Measurements from ENCODE around the gene SQSTM1. TPM values are rescaled to one million over a fixed set of nuclear protein-coding genes. Genes with fewer than 3 reads are reported as not detected.

SQSTM1 gene
- total and polyA plus RNA-seq, 9 of the 15 experiments (the other 6 are each of a cell fraction or from before 2014, with no cell fraction given) = 5.6 to 148 (median 64.0) TPM

GRCh38 chr5:179870403-179870903 is 49.7 kb downstream of the SQSTM1 start (continued):
- TF ChIP-seq GMEB1 (CRISPR knock-in tag; IDR thresholded peaks at IDR 0.05) (no peak), NCOA1 (IDR thresholded peaks at IDR 0.05; ENCODE audit: low read depth) (no peak), CSDE1 (IDR thresholded peaks at IDR 0.05) (no peak), STAG1 (CRISPR knock-in tag; IDR thresholded peaks at IDR 0.05; ENCODE audit: borderline replicate concordance) (peak; percentile 71; the same call in 1 of the 2 replicates), FOXA3 (CRISPR knock-in tag; conservative IDR thresholded peaks at IDR 0.05 in 1 of 2, IDR thresholded peaks at IDR 0.05 in 1 of 2) (no peak), TOE1 (IDR thresholded peaks at IDR 0.05; ENCODE audit: borderline replicate concordance) (no peak), TOE1 (CRISPR knock-in tag; IDR thresholded peaks at IDR 0.05; ENCODE audit: borderline replicate concordance, low read depth) (no peak), AFF1 (IDR thresholded peaks at IDR 0.05; ENCODE audit: low read depth in 1 of 2, partially characterized antibody in 2 of 2) (no peak), HNRNPK (IDR thresholded peaks at IDR 0.05; ENCODE audit: low read depth, low read length, poor library complexity, severe bottlenecking) (no peak), ESRRA (IDR thresholded peaks at IDR 0.05; ENCODE audit: borderline replicate concordance, low read depth) (0 out of 2 replicates have a peak, but pooled peaks have one; percentile 14), SRSF1 (IDR thresholded peaks at IDR 0.05; ENCODE audit: low read depth, low read length) (no peak), ZC3H4 (CRISPR knock-in tag; IDR thresholded peaks at IDR 0.05; ENCODE audit: borderline replicate concordance) (no peak), CTBP1 (IDR thresholded peaks at IDR 0.05; ENCODE audit: borderline replicate concordance) (peak; percentile 39; the same call in 1 of the 2 replicates), TEAD1 (CRISPR knock-in tag; IDR thresholded peaks at IDR 0.05) (no peak)
- TF ChIP-seq, protein P1, sequence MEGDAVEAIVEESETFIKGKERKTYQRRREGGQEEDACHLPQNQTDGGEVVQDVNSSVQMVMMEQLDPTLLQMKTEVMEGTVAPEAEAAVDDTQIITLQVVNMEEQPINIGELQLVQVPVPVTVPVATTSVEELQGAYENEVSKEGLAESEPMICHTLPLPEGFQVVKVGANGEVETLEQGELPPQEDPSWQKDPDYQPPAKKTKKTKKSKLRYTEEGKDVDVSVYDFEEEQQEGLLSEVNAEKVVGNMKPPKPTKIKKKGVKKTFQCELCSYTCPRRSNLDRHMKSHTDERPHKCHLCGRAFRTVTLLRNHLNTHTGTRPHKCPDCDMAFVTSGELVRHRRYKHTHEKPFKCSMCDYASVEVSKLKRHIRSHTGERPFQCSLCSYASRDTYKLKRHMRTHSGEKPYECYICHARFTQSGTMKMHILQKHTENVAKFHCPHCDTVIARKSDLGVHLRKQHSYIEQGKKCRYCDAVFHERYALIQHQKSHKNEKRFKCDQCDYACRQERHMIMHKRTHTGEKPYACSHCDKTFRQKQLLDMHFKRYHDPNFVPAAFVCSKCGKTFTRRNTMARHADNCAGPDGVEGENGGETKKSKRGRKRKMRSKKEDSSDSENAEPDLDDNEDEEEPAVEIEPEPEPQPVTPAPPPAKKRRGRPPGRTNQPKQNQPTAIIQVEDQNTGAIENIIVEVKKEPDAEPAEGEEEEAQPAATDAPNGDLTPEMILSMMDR (IDR thresholded peaks at IDR 0.05 in 2 of 3, conservative IDR thresholded peaks at IDR 0.05 in 1 of 3; ENCODE audit: insufficient read depth in 2 of 3, low read depth in 1 of 3, low read length in 3 of 3) = peak; percentile 74 to 85 (median 79)
- TF ChIP-seq, protein P2, sequence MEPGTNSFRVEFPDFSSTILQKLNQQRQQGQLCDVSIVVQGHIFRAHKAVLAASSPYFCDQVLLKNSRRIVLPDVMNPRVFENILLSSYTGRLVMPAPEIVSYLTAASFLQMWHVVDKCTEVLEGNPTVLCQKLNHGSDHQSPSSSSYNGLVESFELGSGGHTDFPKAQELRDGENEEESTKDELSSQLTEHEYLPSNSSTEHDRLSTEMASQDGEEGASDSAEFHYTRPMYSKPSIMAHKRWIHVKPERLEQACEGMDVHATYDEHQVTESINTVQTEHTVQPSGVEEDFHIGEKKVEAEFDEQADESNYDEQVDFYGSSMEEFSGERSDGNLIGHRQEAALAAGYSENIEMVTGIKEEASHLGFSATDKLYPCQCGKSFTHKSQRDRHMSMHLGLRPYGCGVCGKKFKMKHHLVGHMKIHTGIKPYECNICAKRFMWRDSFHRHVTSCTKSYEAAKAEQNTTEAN (CRISPR knock-in tag; IDR thresholded peaks at IDR 0.05) = no peak

Data from K562 (cell line).